MM.1S (cell line): ENCODE results near the gene SQSTM1.

Source experiments
- DNase-seq: peaks from one replicate; pipeline ENCODE4 v3.0.0-alpha.2; 2015
- H2AFZ ChIP-seq: fragments of 300-600 bp; sonication (generic); 2 replicates; pipeline ENCODE4 v1.6.0; 2016; ENCODE audit warnings: antibody characterized with exemption, low read length
- H3F3A ChIP-seq: fragments of 300-600 bp; sonication (generic); 2 replicates; pipeline ENCODE4 v1.6.1; 2016; ENCODE audit warnings: mild to moderate bottlenecking, antibody characterized with exemption, low read length, moderate library complexity, mixed read lengths; ENCODE audit not compliant: insufficient read depth
- H3K27ac ChIP-seq: fragments of 300-600 bp; sonication (generic); 2 replicates; pipeline ENCODE4 v1.5.1; 2016; ENCODE audit warnings: mild to moderate bottlenecking, low read length
- H3K27me3 ChIP-seq: fragments of 300-600 bp; sonication (generic); replicated peaks from 2 replicates; pipeline ENCODE4 v1.6.0; 2016; ENCODE audit warnings: low read length; ENCODE audit not compliant: insufficient read depth
- H3K36me3 ChIP-seq: fragments of 300-600 bp; sonication (generic); replicated peaks from 2 replicates; pipeline ENCODE4 v1.6.1; 2016; ENCODE audit warnings: mild to moderate bottlenecking, low read length, mixed read lengths; ENCODE audit not compliant: insufficient read depth
- H3K4me1 ChIP-seq: fragments of 300-600 bp; sonication (generic); 2 replicates; pipeline ENCODE4 v1.6.1; 2016; ENCODE audit warnings: low read length, mixed read lengths
- H3K4me2 ChIP-seq: fragments of 300-600 bp; sonication (generic); 2 replicates; pipeline ENCODE4 v1.6.0; 2016; ENCODE audit warnings: low read depth, low read length
- H3K4me3 ChIP-seq: fragments of 300-600 bp; sonication (generic); 2 replicates; pipeline ENCODE4 v1.5.1; 2016; ENCODE audit warnings: low read length, mixed read lengths
- H3K79me2 ChIP-seq: fragments of 300-600 bp; sonication (generic); 2 replicates; pipeline ENCODE4 v1.6.1; 2016; ENCODE audit warnings: mixed run types, low read length, mixed read lengths
- H3K9ac ChIP-seq: fragments of 300-600 bp; sonication (generic); 2 replicates; pipeline ENCODE4 v1.6.1; 2016; ENCODE audit warnings: low read length, mixed read lengths
- H3K9me2 ChIP-seq: fragments of 300-600 bp; sonication (generic); replicated peaks from 2 replicates; pipeline ENCODE4 v1.6.1; 2016; ENCODE audit warnings: mild to moderate bottlenecking, low read length, mixed read lengths; ENCODE audit not compliant: insufficient read depth
- H3K9me3 ChIP-seq: fragments of 300-600 bp; sonication (generic); replicated peaks from 2 replicates; pipeline ENCODE4 v1.6.1; 2016; ENCODE audit warnings: mild to moderate bottlenecking, low read length, mixed read lengths; ENCODE audit not compliant: insufficient read depth
- H4K20me1 ChIP-seq: fragments of 300-600 bp; sonication (generic); 2 replicates; pipeline ENCODE4 v1.6.1; 2016; ENCODE audit warnings: mild to moderate bottlenecking, low read length, moderate library complexity, mixed read lengths; ENCODE audit not compliant: insufficient read depth
- EZH2 ChIP-seq: fragments of 300-600 bp; sonication (generic); optimal IDR thresholded peaks from 2 replicates; pipeline ENCODE3; 2017; ENCODE audit warnings: low read depth, mild to moderate bottlenecking, antibody characterized with exemption, low read length, mixed read lengths
- EZH2phosphoT487 ChIP-seq: fragments of 300-600 bp; sonication (generic); IDR thresholded peaks from 2 replicates; pipeline ENCODE4 v1.6.1; 2018; ENCODE audit warnings: antibody characterized with exemption, low read length
- TF ChIP-seq, protein P1 (sequence below): fragments of 300-600 bp; sonication (generic); IDR thresholded peaks from 2 replicates; pipeline ENCODE4 v1.5.1; 2016; ENCODE audit warnings: antibody characterized with exemption, low read length, mixed read lengths

Gene SQSTM1

DNA sequence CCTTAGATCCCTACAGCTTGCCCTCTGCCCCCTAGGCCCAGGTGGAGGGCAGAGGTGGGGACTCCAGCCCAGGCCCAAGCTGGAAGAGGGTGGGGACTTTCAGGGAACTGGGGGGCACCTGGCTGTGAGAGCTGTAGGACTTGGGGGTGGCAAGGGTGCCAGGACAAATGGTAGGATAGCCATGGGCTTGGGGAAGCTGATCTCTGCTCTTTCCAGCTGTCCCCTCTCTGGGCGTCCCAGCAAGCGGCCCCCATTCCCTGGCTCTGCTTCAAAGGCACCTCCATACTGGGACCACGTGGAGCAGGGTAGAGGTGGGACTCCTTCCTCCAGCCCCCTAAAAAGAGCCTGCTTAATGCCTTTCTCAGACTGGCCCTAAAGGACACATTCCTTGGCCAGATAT is 26.5 kb upstream of the SQSTM1 start:
- peaks cover 29% of the 10 kb centered on the region for H3F3A ChIP-seq
- no peak overlapping the region for H2AFZ ChIP-seq
- peaks cover 14% of the 10 kb centered on the region; the same call in 1 of the 2 replicates for H3K4me1 ChIP-seq
- no peaks in the 10 kb centered on the region for H3K9me3 ChIP-seq
- no peak overlapping the region for H3K4me3 ChIP-seq
- TF ChIP-seq EZH2phosphoT487 (no peak), EZH2 (no peak)
- TF ChIP-seq, protein P1, sequence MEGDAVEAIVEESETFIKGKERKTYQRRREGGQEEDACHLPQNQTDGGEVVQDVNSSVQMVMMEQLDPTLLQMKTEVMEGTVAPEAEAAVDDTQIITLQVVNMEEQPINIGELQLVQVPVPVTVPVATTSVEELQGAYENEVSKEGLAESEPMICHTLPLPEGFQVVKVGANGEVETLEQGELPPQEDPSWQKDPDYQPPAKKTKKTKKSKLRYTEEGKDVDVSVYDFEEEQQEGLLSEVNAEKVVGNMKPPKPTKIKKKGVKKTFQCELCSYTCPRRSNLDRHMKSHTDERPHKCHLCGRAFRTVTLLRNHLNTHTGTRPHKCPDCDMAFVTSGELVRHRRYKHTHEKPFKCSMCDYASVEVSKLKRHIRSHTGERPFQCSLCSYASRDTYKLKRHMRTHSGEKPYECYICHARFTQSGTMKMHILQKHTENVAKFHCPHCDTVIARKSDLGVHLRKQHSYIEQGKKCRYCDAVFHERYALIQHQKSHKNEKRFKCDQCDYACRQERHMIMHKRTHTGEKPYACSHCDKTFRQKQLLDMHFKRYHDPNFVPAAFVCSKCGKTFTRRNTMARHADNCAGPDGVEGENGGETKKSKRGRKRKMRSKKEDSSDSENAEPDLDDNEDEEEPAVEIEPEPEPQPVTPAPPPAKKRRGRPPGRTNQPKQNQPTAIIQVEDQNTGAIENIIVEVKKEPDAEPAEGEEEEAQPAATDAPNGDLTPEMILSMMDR, result no peak
- H3K9me2 ChIP-seq, result no peaks in the 10 kb centered on the region
- no peak overlapping the region for H3K27ac ChIP-seq
- H3K9ac ChIP-seq, result no peak overlapping the region
- H3K79me2 ChIP-seq, result peaks cover 12% of the 10 kb centered on the region; the same call in 1 of the 2 replicates
- no peak overlapping the region for H3K4me2 ChIP-seq
- H3K27me3 ChIP-seq, result no peaks in the 10 kb centered on the region
- H3K36me3 ChIP-seq, result peaks cover 3% of the 10 kb centered on the region; the same call in 1 of the 2 replicates
- no peak for DNase-seq
- H4K20me1 ChIP-seq, result no peaks in the 10 kb centered on the region

DNA sequence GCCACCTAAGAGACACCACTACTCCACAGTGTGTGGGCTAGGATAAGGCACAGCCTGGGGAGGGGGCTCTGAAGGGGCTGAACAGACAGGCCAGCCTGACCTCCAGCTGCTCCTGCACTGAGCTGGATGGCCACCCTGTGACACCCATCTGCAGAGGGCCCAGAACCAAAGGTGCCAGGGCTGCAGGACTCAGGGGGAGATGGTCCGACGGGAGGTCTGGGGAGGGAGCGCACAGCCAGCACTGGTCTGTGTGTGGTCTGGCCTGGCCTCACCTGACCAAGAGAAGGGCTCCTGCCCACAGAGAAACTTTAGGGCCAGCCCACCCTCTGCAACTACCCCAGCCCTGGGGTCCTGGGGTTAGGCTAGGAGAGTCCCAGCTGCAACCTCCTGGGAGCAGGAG is 26.1 kb upstream of the SQSTM1 start:
- no peaks in the 10 kb centered on the region for H4K20me1 ChIP-seq
- no peaks in the 10 kb centered on the region for H3K27me3 ChIP-seq
- peak overlapping the region; percentile 96 for H3K4me2 ChIP-seq
- peaks cover 29% of the 10 kb centered on the region for H3F3A ChIP-seq
- peaks cover 3% of the 10 kb centered on the region; the same call in 1 of the 2 replicates for H3K36me3 ChIP-seq
- H3K9me2 ChIP-seq, result no peaks in the 10 kb centered on the region
- peak overlapping the region; percentile 92; the same call in 1 of the 2 replicates for H3K9ac ChIP-seq
- no peaks in the 10 kb centered on the region for H3K9me3 ChIP-seq
- no peak for DNase-seq
- TF ChIP-seq, protein P1, result no peak
- TF ChIP-seq EZH2phosphoT487 (no peak), EZH2 (no peak)
- no peak overlapping the region for H2AFZ ChIP-seq
- peak overlapping the region; percentile 79; the same call in 1 of the 2 replicates for H3K27ac ChIP-seq
- H3K4me3 ChIP-seq, result peak overlapping the region; percentile 90; the same call in 1 of the 2 replicates
- peaks cover 12% of the 10 kb centered on the region for H3K79me2 ChIP-seq
- peaks cover 14% of the 10 kb centered on the region; the same call in 1 of the 2 replicates for H3K4me1 ChIP-seq

DNA sequence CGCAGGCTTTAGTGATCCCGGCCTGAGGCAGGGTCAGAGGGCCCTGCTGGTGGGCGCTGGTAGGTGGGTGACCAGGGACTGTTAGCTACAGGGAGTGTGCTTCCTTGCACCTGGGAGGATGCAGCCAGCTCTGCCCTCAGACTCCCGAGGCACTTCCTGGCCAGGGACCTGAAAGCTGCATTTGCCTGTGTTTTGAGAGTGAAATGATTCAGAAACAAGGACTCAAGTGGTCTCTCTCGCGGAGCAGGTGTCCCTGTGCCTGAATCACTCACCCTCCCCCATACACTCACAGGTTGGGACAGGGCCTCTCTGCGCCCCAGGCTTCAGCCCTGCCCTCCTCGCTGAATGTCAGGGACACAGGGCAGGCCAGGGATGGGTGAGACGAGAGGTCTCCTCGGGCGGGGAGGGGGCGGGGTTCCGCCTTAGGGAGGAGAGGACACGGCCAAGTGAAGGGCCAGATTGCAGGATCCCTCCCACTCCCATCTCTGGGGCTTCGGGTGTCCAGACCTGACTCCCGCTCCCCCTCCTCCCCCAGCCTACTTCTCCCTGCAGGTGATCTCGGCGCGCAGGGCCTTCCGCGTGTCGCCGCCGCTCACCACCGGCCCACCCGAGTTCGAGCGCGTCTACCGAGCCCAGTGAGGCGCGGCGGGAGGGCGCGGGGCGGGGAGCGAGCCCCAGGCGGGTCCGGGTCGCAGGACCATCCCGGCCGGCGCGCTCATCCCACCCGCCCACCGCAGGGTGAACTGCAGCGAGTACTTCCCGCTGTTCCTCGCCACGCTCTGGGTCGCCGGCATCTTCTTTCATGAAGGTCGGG is 25.4 kb upstream of the SQSTM1 start:
- no peaks in the 10 kb centered on the region for H3K9me3 ChIP-seq
- H3K27ac ChIP-seq, result peak overlapping the region; percentile 79; the same call in 1 of the 2 replicates
- DNase-seq, result peak; percentile 40
- H3K9ac ChIP-seq, result peak overlapping the region; percentile 92
- peak overlapping the region; percentile 96 for H3K4me2 ChIP-seq
- H3K36me3 ChIP-seq, result peaks cover 6% of the 10 kb centered on the region; the same call in 1 of the 2 replicates
- peak overlapping the region; percentile 90 for H3K4me3 ChIP-seq
- TF ChIP-seq EZH2phosphoT487 (no peak), EZH2 (no peak)
- TF ChIP-seq, protein P1, result no peak
- H3K9me2 ChIP-seq, result no peaks in the 10 kb centered on the region
- H3K79me2 ChIP-seq, result peaks cover 12% of the 10 kb centered on the region
- H3F3A ChIP-seq, result peaks cover 29% of the 10 kb centered on the region
- peak overlapping the region; percentile 83 for H2AFZ ChIP-seq
- peaks cover 14% of the 10 kb centered on the region; the same call in 1 of the 2 replicates for H3K4me1 ChIP-seq
- no peaks in the 10 kb centered on the region for H3K27me3 ChIP-seq
- H4K20me1 ChIP-seq, result no peaks in the 10 kb centered on the region
